GM19324 (cell line): ENCODE data around the gene ADAM15.

Experiments
- ATAC-seq: cut with Tn5 transposase; IDR thresholded peaks from one replicate; pipeline ENCODE4 v1.9.1; 2021; ENCODE audit warnings: mild to moderate bottlenecking, moderate library complexity; ENCODE audit not compliant: unreplicated experiment, low FRiP score

ADAM15 gene

GRCh38 chr1:155110381-155110780, 59.3 kb downstream of the ADAM15 start:
- no peak for ATAC-seq

- ATAC-seq, result no peak
Observed at GRCh38 chr1:155110826-155111225, 59.7 kb downstream of the ADAM15 start.
